GM21737 (cell line): ENCODE results near the gene RABGAP1.

Experiments
- ATAC-seq: cut with Tn5 transposase; IDR thresholded peaks from one replicate; pipeline ENCODE4 v1.9.1; 2021; ENCODE audit warnings: mild to moderate bottlenecking, moderate library complexity; ENCODE audit not compliant: unreplicated experiment

The RABGAP1 gene

DNA sequence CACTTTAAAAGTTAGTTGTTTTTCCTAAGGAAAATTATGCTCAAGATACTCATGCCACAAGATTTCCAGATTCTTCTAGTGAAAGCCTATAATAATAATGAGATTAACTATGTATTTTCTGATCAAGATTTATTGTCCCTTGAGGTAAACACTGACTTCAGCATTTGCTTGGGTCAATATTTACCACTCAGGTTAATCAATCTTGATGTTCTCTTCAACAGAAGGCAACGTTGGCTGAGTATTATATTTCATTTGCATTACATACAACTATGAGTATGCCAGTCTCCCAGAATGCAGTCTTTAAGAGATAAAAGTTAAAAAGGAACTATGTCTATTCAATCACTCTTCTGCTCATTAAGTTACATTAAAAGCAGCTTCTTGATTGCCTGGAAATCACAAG, 208.2 kb downstream of the RABGAP1 start:
- ATAC-seq = no peak

- no peak for ATAC-seq
Observed at GRCh38 chr9:123150708-123151503, 210.1 kb downstream of the RABGAP1 start.
